Fibroblast of villous mesenchyme (primary cell): ENCODE results near the gene DEPDC4. TPM values are rescaled to one million over a fixed set of nuclear protein-coding genes. Genes with fewer than 3 reads are reported as not detected.

Source experiments
- DNase-seq: peaks from one replicate; pipeline ENCODE4 v3.0.0-alpha.2; 2010; ENCODE audit warnings: low read depth
- H3K4me3 ChIP-seq: 2 replicates; pipeline ENCODE4 v1.5.1; 2011; ENCODE audit warnings: low read depth, mild to moderate bottlenecking, low read length
- CTCF ChIP-seq: IDR thresholded peaks from 2 replicates; pipeline ENCODE4 v1.5.1; 2012; ENCODE audit warnings: low read depth, mild to moderate bottlenecking, low read length; ENCODE audit not compliant: insufficient read depth
- total RNA-seq: library from RNA; depleted of rRNA; stranded (reverse); fragments of >200 nt; gene quantifications from 2 replicates; pipeline ENCODE4 v1.2.3, GENCODE V29; 2012

DEPDC4 gene
- total RNA-seq, 1 donor: 1.7 TPM

DNA sequence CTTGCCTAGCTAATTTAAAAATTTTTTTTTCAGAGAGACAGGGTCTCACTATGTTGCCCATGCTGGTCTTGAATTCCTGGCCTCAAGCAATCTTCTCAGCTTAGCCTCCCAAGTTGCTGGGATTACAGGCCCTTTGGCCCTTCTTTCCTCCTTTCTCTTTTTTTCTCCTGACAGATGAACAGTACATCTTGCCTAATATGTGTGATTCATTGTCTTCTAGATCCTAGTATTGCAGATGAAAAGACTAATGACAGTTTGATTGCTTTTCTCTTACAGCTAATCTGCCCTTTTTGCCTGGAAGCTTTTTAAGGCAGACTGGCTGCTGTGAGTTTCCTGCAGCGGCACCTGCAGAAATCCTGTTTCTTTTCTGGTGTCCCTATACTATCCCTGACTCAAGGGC is 12.0 kb downstream of the DEPDC4 start:
- peak; percentile 30 for DNase-seq
- no peak overlapping the region for H3K4me3 ChIP-seq
- no peak for TF ChIP-seq CTCF

GRCh38 chr12:100253437-100253836 is 13.4 kb downstream of the DEPDC4 start:
- no peak for TF ChIP-seq CTCF
- no peak for DNase-seq
- no peak overlapping the region for H3K4me3 ChIP-seq

DNA sequence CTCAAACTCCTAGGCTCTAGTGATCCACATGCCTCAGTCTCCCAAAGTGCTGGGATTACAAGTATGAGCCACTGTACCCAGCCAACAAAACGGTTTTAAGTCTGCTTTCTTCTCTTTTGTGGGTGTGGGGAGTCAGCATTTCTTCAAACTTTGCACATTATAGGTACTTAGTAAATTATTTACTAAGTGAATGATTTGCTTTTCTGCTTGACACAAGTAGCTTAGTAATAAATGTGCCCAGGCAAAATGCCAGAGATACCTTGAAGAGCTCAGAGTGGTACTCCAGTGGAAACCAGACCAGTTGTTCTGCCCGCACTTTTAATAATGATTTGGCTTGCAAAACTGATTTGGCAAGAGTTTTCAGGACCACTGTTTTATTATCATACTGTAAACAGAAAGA is 15.0 kb downstream of the DEPDC4 start:
- DNase-seq: no peak
- H3K4me3 ChIP-seq: no peak overlapping the region
- no peak for TF ChIP-seq CTCF

GRCh38 chr12:100249941-100250340 is 16.9 kb downstream of the DEPDC4 start:
- DNase-seq: no peak
- H3K4me3 ChIP-seq: no peak overlapping the region

GRCh38 chr12:100248886-100249285 is 18.0 kb downstream of the DEPDC4 start:
- no peak overlapping the region for H3K4me3 ChIP-seq
- TF ChIP-seq CTCF: no peak
- DNase-seq: no peak

More at GRCh38 chr12:100249941-100250340, 16.9 kb downstream of the DEPDC4 start:
- no peak for TF ChIP-seq CTCF

DNA sequence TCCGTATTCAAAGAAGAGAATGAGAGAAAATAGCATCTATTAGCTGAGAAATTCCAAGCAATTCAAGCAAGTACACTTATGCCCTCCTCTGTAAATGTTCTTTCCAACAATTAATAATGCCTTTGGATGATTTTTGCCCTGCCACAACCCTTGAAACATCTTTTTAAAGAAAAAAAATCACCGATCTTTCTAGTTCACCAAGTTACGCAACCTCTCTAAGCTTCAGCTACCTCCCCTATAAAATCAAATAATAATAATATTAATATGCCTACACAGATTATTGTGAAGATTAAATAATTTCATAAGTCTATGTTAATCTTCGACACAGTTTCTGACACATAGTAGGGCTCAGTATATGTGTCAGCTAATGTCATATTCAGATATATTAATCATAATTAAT is 19.1 kb downstream of the DEPDC4 start:
- no peak overlapping the region for H3K4me3 ChIP-seq
- TF ChIP-seq CTCF: no peak

GRCh38 chr12:100243137-100243536 is 23.7 kb downstream of the DEPDC4 start:
- DNase-seq: no peak
- TF ChIP-seq CTCF: no peak
- no peak overlapping the region for H3K4me3 ChIP-seq

More for the DNA sequence above, 19.1 kb downstream of the DEPDC4 start:
- no peak for DNase-seq
